ENCODE results near the gene ITCH. TPM values are rescaled to one million over a fixed set of nuclear protein-coding genes. Genes with fewer than 3 reads are reported as not detected.

ITCH gene
- total and polyA plus RNA-seq, 2 donors (not counting 3 experiments of a cell fraction or from before 2014, with no cell fraction given), result 6.4 to 57.4 TPM

- Histone ChIP-seq H4K20me1 (replicated peaks; ENCODE audit: control insufficient read depth, extremely low read depth, insufficient read depth, low read length) (no peaks in the 10 kb centered on the region), H3K4me2 (ENCODE audit: insufficient read depth, low read length) (no peak overlapping the region), H2AFZ (ENCODE audit: low read depth, low read length) (no peak overlapping the region), H3K4me3 (replicated peaks in 1 of 3; ENCODE audit: insufficient read depth in 1 of 3, low read depth in 1 of 3, low read length in 3 of 3) (no peak overlapping the region), H3K36me3 (ENCODE audit: control insufficient read depth in 2 of 2, extremely low read depth in 1 of 2, insufficient read depth in 2 of 2, low read length in 2 of 2) (no peaks in the 10 kb centered on the region), H3K79me2 (ENCODE audit: control insufficient read depth, insufficient read depth, low read length) (no peaks in the 10 kb centered on the region), H3K9ac (replicated peaks; ENCODE audit: extremely low read depth, insufficient read depth, low read length) (no peak overlapping the region), H3K4me1 (ENCODE audit: control insufficient read depth, extremely low read depth, insufficient read depth, low read length) (no peaks in the 10 kb centered on the region), H3K9me3 (replicated peaks; ENCODE audit: control insufficient read depth, insufficient read depth, low read length) (no peaks in the 10 kb centered on the region), H3K27me3 (ENCODE audit: control insufficient read depth in 2 of 2, insufficient read depth in 2 of 2, low read length in 2 of 2) (no peaks in the 10 kb centered on the region), H3K27ac (ENCODE audit: insufficient read depth, low read depth, low read length) (no peak overlapping the region), H3K9me1 (replicated peaks; ENCODE audit: control insufficient read depth, extremely low read depth, insufficient read depth, low read length) (no peaks in the 10 kb centered on the region)
- TF ChIP-seq CTCF (IDR thresholded peaks at IDR 0.05; ENCODE audit: extremely low read depth in 1 of 2, insufficient read depth in 1 of 2, low read depth in 1 of 2, low read length in 2 of 2) (no peak), POLR2A (IDR thresholded peaks at IDR 0.05; ENCODE audit: low read depth, low read length) (no peak), FOS (IDR thresholded peaks at IDR 0.05; ENCODE audit: borderline replicate concordance, insufficient read depth, low read length) (no peak), JUN (IDR thresholded peaks at IDR 0.05; ENCODE audit: borderline replicate concordance, insufficient read depth, insufficient read length, low read depth) (no peak), EZH2 (IDR thresholded peaks at IDR 0.05; ENCODE audit: borderline replicate concordance, low read depth, low read length, severe bottlenecking) (no peak), MYC (IDR thresholded peaks at IDR 0.05; ENCODE audit: low read depth, low read length) (no peak)
- ChIA-PET CTCF (interaction anchor here (1.0 to 1.3 kb wide), 3 partner anchors 9 to 15 kb away, joined by 3 to 7 read pairs (median 3); no protein-coding TSS in a partner anchor), POLR2A (no interaction called here)
- no peak for DNase-seq (ENCODE audit: low read depth, low spot score)
- dilution Hi-C loops (cut with MboI; ENCODE audit: extremely low pct_ligation_motif_present, low sequenced_read_pairs) (no loop called here), intact Hi-C loops (cut with micrococcal nuclease) (no loop called here)
- FAIRE-seq, result no peak
- no TSS peak for BruUV-seq (replicated peaks)
These were observed 190.3 kb downstream of the ITCH start for GRCh38 chr20:34553366-34553867.

All from endothelial cell of umbilical vein (primary cell).